WTC11 (cell line): ENCODE data around the gene RSU1. TPM values are rescaled to one million over a fixed set of nuclear protein-coding genes. Genes with fewer than 3 reads are reported as not detected.

Experiments
- ATAC-seq: fragments of 200-7000 bp; cut with Tn5 transposase; 2 replicates; pipeline ENCODE4 v1.10.0; 2021; ENCODE audit warnings: mild to moderate bottlenecking, moderate library complexity
- CTCF ChIA-PET: fragments of 300-600 bp; sonication (Branson Sonifier 250); formaldehyde crosslinking; loops from one replicate; lab custom pipeline; 2021; ENCODE audit warnings: antibody characterized with exemption; lab: Charles Lee
- POLR2A ChIA-PET: fragments of 350-600 bp; sonication (Branson Sonifier 250); formaldehyde crosslinking; loops from one replicate; lab custom pipeline; 2021; ENCODE audit warnings: antibody characterized with exemption; lab: Charles Lee
- DNase-seq: peaks from one replicate; pipeline ENCODE4 v3.0.0; 2021; ENCODE audit warnings: low spot score
- H3K27ac Mint-ChIP-seq: 2 replicates; pipeline ENCODE4 v1.8.0; 2021; ENCODE audit warnings: mixed read lengths
- H3K27me3 Mint-ChIP-seq: 2 replicates; pipeline ENCODE4 v1.8.0; 2021; ENCODE audit warnings: low read depth, mild to moderate bottlenecking, moderate library complexity, mixed read lengths
- H3K36me3 Mint-ChIP-seq: 2 replicates; pipeline ENCODE4 v1.8.0; 2021; ENCODE audit warnings: mixed read lengths
- H3K4me1 Mint-ChIP-seq: 2 replicates; pipeline ENCODE4 v1.8.0; 2022; ENCODE audit warnings: mixed read lengths
- H3K4me3 Mint-ChIP-seq: 2 replicates; pipeline ENCODE4 v1.8.0; 2021; ENCODE audit warnings: mild to moderate bottlenecking, moderate library complexity, mixed read lengths
- H3K9me3 Mint-ChIP-seq: 2 replicates; pipeline ENCODE4 v1.8.0; 2021; ENCODE audit warnings: mixed read lengths
- AFF4 ChIP-seq: sonication (generic); formaldehyde crosslinking; IDR thresholded peaks from 2 replicates; pipeline ENCODE4 v1.8.1; 2023; ENCODE audit warnings: mild to moderate bottlenecking, missing genetic modification reagents, borderline replicate concordance
- AR ChIP-seq: fragments of 250-450 bp; sonication (Bioruptor Pico); IDR thresholded peaks from 2 replicates; pipeline ENCODE4 v1.9.0; 2021; ENCODE audit warnings: mild to moderate bottlenecking
- CREB1 ChIP-seq: sonication (generic); formaldehyde crosslinking; IDR thresholded peaks from 2 replicates; pipeline ENCODE4 v1.8.0; 2023; ENCODE audit warnings: mild to moderate bottlenecking, missing genetic modification reagents
- CREM ChIP-seq: sonication (generic); formaldehyde crosslinking; IDR thresholded peaks from 2 replicates; pipeline ENCODE4 v1.8.1; 2022; ENCODE audit warnings: mild to moderate bottlenecking, missing genetic modification reagents, moderate library complexity
- E2F4 ChIP-seq: sonication (generic); formaldehyde crosslinking; IDR thresholded peaks from 2 replicates; pipeline ENCODE4 v1.8.1; 2022; ENCODE audit warnings: low read depth, mild to moderate bottlenecking, moderate library complexity, missing genetic modification reagents, borderline replicate concordance
- ELF4 ChIP-seq: sonication (generic); formaldehyde crosslinking; IDR thresholded peaks from 2 replicates; pipeline ENCODE4 v1.8.1; 2022; ENCODE audit warnings: low read depth, mild to moderate bottlenecking, moderate library complexity, missing genetic modification reagents
- FOXP4 ChIP-seq: sonication (generic); formaldehyde crosslinking; IDR thresholded peaks from 2 replicates; pipeline ENCODE4 v1.8.0; 2022; ENCODE audit warnings: mild to moderate bottlenecking, missing genetic modification reagents
- GTF2I ChIP-seq: fragments of 250-450 bp; sonication (Bioruptor Pico); conservative IDR thresholded peaks from 2 replicates; pipeline ENCODE4 v1.4.0; 2021; ENCODE audit warnings: mild to moderate bottlenecking
- PRDM15 ChIP-seq: sonication (generic); formaldehyde crosslinking; IDR thresholded peaks from 2 replicates; pipeline ENCODE4 v1.8.0; 2022; ENCODE audit warnings: missing genetic modification reagents
- PREB ChIP-seq: sonication (generic); formaldehyde crosslinking; IDR thresholded peaks from 2 replicates; pipeline ENCODE4 v1.8.1; 2022; ENCODE audit warnings: mild to moderate bottlenecking, missing genetic modification reagents, moderate library complexity, borderline replicate concordance
- PRRX2 ChIP-seq: fragments of 250-450 bp; sonication (Bioruptor Pico); IDR thresholded peaks from 2 replicates; pipeline ENCODE4 v1.8.0; 2021; ENCODE audit warnings: mild to moderate bottlenecking
- TCF7 ChIP-seq: sonication (generic); formaldehyde crosslinking; IDR thresholded peaks from 2 replicates; pipeline ENCODE4 v1.8.0; 2022; ENCODE audit warnings: mild to moderate bottlenecking, low read depth, missing genetic modification reagents, moderate library complexity
- ZNF281 ChIP-seq: sonication (generic); formaldehyde crosslinking; IDR thresholded peaks from 2 replicates; pipeline ENCODE4 v1.8.0; 2023; ENCODE audit warnings: mild to moderate bottlenecking, missing genetic modification reagents
- total RNA-seq: library from RNA; stranded (reverse); gene quantifications from 3 replicates; pipeline ENCODE4 v1.2.3, GENCODE V29; 2021

Gene RSU1
- total RNA-seq, 1 experiment from 2014 or later = 46.4 TPM

GRCh38 chr10:16640153-16640552 is 177.1 kb downstream of the RSU1 start (continued):
- TF ChIP-seq AFF4 (CRISPR knock-in tag) = no peak
- TF ChIP-seq ELF4 (CRISPR knock-in tag) = no peak
- no peak for TF ChIP-seq CREM
- TF ChIP-seq ZNF281 (CRISPR knock-in tag) = no peak
- TF ChIP-seq, all 79 proteins: peak for 0

- no peaks in the 10 kb centered on the region for H3K9me3 Mint-ChIP-seq
- no peak overlapping the region for H3K27ac Mint-ChIP-seq
- no peak for TF ChIP-seq FOXP4
- no peak for TF ChIP-seq E2F4 (CRISPR knock-in tag)
- no peak for TF ChIP-seq CREB1 (CRISPR knock-in tag)
- no peak for TF ChIP-seq TCF7
- TF ChIP-seq PRRX2 (CRISPR knock-in tag) = no peak
- TF ChIP-seq AR (CRISPR knock-in tag) = no peak
- no peak for TF ChIP-seq PREB (CRISPR knock-in tag)
- no peak for TF ChIP-seq PRDM15 (CRISPR knock-in tag)
- no peak for TF ChIP-seq GTF2I (CRISPR knock-in tag)
- no peaks in the 10 kb centered on the region for H3K27me3 Mint-ChIP-seq
- peaks cover 17% of the 10 kb centered on the region for H3K4me1 Mint-ChIP-seq
- ChIA-PET POLR2A (no interaction called here), CTCF (no interaction called here)
- H3K4me3 Mint-ChIP-seq = no peak overlapping the region
- H3K36me3 Mint-ChIP-seq = no peaks in the 10 kb centered on the region
- no peak for ATAC-seq
- no peak for DNase-seq
These were observed 177.8 kb downstream of the RSU1 start for GRCh38 chr10:16639471-16639870.
